Erythroblast (primary cell): Measurements from ENCODE around the gene PCDH9.

Experiments
- GATA1 ChIP-seq: IDR thresholded peaks from 2 replicates; pipeline ENCODE4 v1.6.1; 2011; ENCODE audit warnings: low read depth, mild to moderate bottlenecking, control low read depth, low read length, moderate library complexity
- POLR2A ChIP-seq: IDR thresholded peaks from 2 replicates; pipeline ENCODE4 v1.6.1; 2011; ENCODE audit warnings: mild to moderate bottlenecking, low read length

DNA sequence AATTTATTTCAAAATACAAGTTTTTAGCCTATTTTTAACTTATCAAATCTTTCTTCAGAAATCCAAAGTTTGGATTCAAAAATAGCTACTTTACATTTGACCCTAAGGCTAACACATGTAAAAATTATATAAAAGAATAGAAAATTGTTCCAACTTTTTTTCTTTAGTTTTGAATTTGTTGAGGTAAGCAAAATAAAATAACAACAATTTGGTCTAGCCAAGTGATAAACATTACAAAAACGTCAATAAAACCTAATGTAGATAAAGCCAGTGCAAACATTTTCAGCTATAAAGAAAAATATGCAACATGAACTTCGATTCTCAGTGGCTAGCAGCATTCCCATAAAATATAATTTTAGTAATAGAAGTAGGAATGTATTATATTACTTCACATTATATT lies 400.3 kb downstream of the PCDH9 start:
- TF ChIP-seq POLR2A: no peak
- no peak for TF ChIP-seq GATA1
